ENCODE data around the gene OR2T2. TPM values are rescaled to one million over a fixed set of nuclear protein-coding genes. Genes with fewer than 3 reads are reported as not detected.
"Not testable (repeated sequence)": the region's sequence is repeated elsewhere in the genome, so short reads cannot be mapped to it uniquely, and the experiment has no call there.

The OR2T2 gene
- total RNA-seq, 1 experiment from 2014 or later: not detected

DNA sequence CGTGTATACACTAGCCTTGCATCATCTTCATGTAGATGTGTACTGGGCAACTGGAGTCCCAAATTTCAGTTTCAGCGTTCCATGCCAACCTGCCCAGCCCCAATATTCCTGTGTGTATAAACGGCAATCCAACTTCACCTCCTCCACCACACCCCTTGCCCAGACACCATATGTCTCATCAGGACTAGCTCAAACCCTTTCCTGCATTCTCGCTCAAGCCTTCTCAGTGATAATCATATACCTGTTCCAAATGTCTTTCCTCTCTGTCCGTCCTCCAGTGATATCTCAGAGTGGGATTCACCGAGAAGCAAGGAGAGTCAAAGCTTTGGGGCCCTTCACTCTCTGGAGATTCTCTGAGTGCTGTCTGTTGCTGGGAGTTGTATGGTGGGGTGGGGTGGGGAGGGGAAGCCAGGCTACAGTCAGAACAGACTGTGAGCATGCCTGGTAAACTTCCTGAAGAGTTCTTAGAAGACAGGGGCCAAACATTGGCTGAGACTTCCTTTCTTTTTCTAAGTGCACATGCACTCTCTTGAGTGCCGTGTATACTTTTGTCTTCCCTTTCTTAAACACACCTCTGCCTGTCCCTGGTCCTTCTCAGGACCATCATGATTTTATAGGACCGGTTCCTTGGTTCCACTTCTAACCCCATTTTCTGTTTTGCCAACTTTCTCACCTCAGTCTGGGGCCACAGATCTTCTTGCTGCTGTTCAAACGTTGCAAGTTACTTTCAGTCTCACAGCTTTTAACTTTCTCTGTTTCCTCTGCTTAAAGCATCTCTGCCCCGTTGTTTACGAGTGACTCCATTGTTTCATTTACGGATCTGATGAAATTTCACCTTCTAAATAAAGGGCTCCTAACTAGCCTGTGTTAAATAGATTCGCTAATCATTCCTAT, 36.5 kb downstream of the OR2T2 start:
- not testable (repeated sequence) for H2AFZ ChIP-seq (ENCODE audit: low read length); H3K9me3 ChIP-seq (ENCODE audit: control insufficient read depth, low read depth, low read length); H3K36me3 Mint-ChIP-seq (ENCODE audit: insufficient read depth in 1 of 3, low read depth in 3 of 3); H3K23ac ChIP-seq (ENCODE audit: insufficient read length, low read depth, low read length); H3K27me3 Mint-ChIP-seq (ENCODE audit: low read depth); H2BK15ac ChIP-seq (ENCODE audit: low read depth, low read length); H2BK120ac ChIP-seq (ENCODE audit: low read depth, low read length, poor library complexity, severe bottlenecking); H3K4ac ChIP-seq (ENCODE audit: low read depth, low read length); H3K23me2 ChIP-seq (ENCODE audit: insufficient read length, low read depth, low read length, poor library complexity, severe bottlenecking); H2BK12ac ChIP-seq (ENCODE audit: insufficient read length, low read depth, low read length); H3K18ac ChIP-seq (ENCODE audit: insufficient read length, low read depth, low read length); DNase-seq; H4K5ac ChIP-seq (ENCODE audit: insufficient read length, low read depth, low read length); H3K9ac ChIP-seq (ENCODE audit: extremely low read depth, insufficient read length, low read length); H3T11ph ChIP-seq (ENCODE audit: low read length); H4K20me1 ChIP-seq (ENCODE audit: control insufficient read depth, insufficient read depth, insufficient read length); H3K79me2 ChIP-seq (ENCODE audit: insufficient read depth, low read length); H3K4me3 Mint-ChIP-seq; H3K27ac ChIP-seq (ENCODE audit: insufficient read length, low read depth, low read length); H3K4me1 Mint-ChIP-seq; H2BK5ac ChIP-seq (ENCODE audit: insufficient read length, low read length); H2AK5ac ChIP-seq (ENCODE audit: insufficient read length, low read length); H4K8ac ChIP-seq (replicated peaks; ENCODE audit: insufficient read length, low read depth, low read length); H3K4me1 ChIP-seq (ENCODE audit: insufficient read depth, low read length); H2BK20ac ChIP-seq (ENCODE audit: low read depth, low read length, poor library complexity, severe bottlenecking); H3K27me3 ChIP-seq (ENCODE audit: insufficient read depth, low read length); H3K14ac ChIP-seq (ENCODE audit: insufficient read depth, low read length); H3K4me2 ChIP-seq (ENCODE audit: insufficient read depth, insufficient read length, low read length); H3K56ac ChIP-seq (ENCODE audit: insufficient read length, low read depth, low read length); H3K79me1 ChIP-seq (ENCODE audit: insufficient read depth, low read depth, low read length, poor library complexity, severe bottlenecking); H3K27ac Mint-ChIP-seq; H4K91ac ChIP-seq (ENCODE audit: insufficient read length, low read depth, low read length)
- no CpG with 5 or more reads among the region's 13 CpGs for WGBS (ENCODE audit: extremely low coverage, insufficient read length, low lambda C conversion rate)
- H3K9me3 Mint-ChIP-seq: peaks cover 33 to 34% of the 10 kb centered on the region in 2 experiments

DNA sequence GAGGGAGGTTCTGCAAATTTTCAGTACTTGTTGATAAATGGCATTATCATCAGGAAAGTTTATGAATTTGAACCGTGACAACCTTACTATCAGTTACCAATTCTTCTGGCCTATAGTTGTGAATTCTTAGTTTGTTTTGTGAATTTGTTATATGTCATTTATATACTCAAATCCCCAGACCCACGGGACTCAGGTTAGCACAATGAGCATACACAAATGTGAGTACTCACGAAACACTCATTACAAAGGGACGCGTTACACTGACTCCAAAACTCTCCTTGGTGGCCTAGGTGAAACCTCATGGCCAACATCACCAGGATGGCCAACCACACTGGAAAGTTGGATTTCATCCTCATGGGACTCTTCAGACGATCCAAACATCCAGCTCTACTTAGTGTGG, 42.9 kb downstream of the OR2T2 start, which contains the start of gene OR2T5:
Gene OR2T5 (plus strand): TSS at position 301 of the 400 bp plus-strand sequence. CDS start 0 bp downstream, at position 301.
- WGBS (ENCODE audit: extremely low coverage, insufficient read length, low lambda C conversion rate): no CpG with 5 or more reads among the region's 6 CpGs
- H3K4me1 ChIP-seq (ENCODE audit: insufficient read depth, low read length); H3K79me2 ChIP-seq (ENCODE audit: insufficient read depth, low read length); H2AK5ac ChIP-seq (ENCODE audit: insufficient read length, low read length); H3K4me2 ChIP-seq (ENCODE audit: insufficient read depth, insufficient read length, low read length); H3K56ac ChIP-seq (ENCODE audit: insufficient read length, low read depth, low read length); H3K9me3 ChIP-seq (ENCODE audit: control insufficient read depth, low read depth, low read length); H3K14ac ChIP-seq (ENCODE audit: insufficient read depth, low read length); H3K36me3 Mint-ChIP-seq (ENCODE audit: insufficient read depth in 1 of 3, low read depth in 3 of 3); H3K23ac ChIP-seq (ENCODE audit: insufficient read length, low read depth, low read length); H3K27me3 Mint-ChIP-seq (ENCODE audit: low read depth); H2BK5ac ChIP-seq (ENCODE audit: insufficient read length, low read length); H2BK120ac ChIP-seq (ENCODE audit: low read depth, low read length, poor library complexity, severe bottlenecking); H2BK20ac ChIP-seq (ENCODE audit: low read depth, low read length, poor library complexity, severe bottlenecking); H3K4ac ChIP-seq (ENCODE audit: low read depth, low read length); DNase-seq; H4K8ac ChIP-seq (replicated peaks; ENCODE audit: insufficient read length, low read depth, low read length); H4K5ac ChIP-seq (ENCODE audit: insufficient read length, low read depth, low read length); H3K9me3 Mint-ChIP-seq; H3K27ac ChIP-seq (ENCODE audit: insufficient read length, low read depth, low read length); H2AFZ ChIP-seq (ENCODE audit: low read length); H3K9ac ChIP-seq (ENCODE audit: extremely low read depth, insufficient read length, low read length); H3K23me2 ChIP-seq (ENCODE audit: insufficient read length, low read depth, low read length, poor library complexity, severe bottlenecking); H3K27ac Mint-ChIP-seq; H3T11ph ChIP-seq (ENCODE audit: low read length); H3K4me3 Mint-ChIP-seq; H2BK15ac ChIP-seq (ENCODE audit: low read depth, low read length); H3K79me1 ChIP-seq (ENCODE audit: insufficient read depth, low read depth, low read length, poor library complexity, severe bottlenecking); H2BK12ac ChIP-seq (ENCODE audit: insufficient read length, low read depth, low read length); H3K18ac ChIP-seq (ENCODE audit: insufficient read length, low read depth, low read length); H3K27me3 ChIP-seq (ENCODE audit: insufficient read depth, low read length); H3K4me1 Mint-ChIP-seq; H4K20me1 ChIP-seq (ENCODE audit: control insufficient read depth, insufficient read depth, insufficient read length); H4K91ac ChIP-seq (ENCODE audit: insufficient read length, low read depth, low read length): not testable (repeated sequence)

All from H9 (cell line).